ENCODE measurements around the gene TMCC1.

GRCh38 chr3:129878355-129878754 lies 15.2 kb downstream of the TMCC1 start:
- TF ChIP-seq CTCF (conservative IDR thresholded peaks at IDR 0.05; ENCODE audit: low read depth, low read length), result no peak
- TF ChIP-seq EZH2 (IDR thresholded peaks at IDR 0.05; ENCODE audit: low read length, unreplicated experiment), result no peak
